HL-60 (cell line): ENCODE measurements around the gene SLC2A9.

ENCODE experiments used
- DNase-seq, 2 experiments: peaks; one replicate each; pipeline ENCODE4 v3.0.0-alpha.2; 2010 to 2020; ENCODE audit warnings: low read depth in 1 of 2, low spot score in 1 of 2
- H3K27ac ChIP-seq: fragments of 250-450 bp; sonication (Bioruptor Pico); replicated peaks from 2 replicates; pipeline ENCODE4 v1.5.1; 2020; ENCODE audit warnings: mild to moderate bottlenecking, moderate library complexity
- H3K27me3 ChIP-seq: fragments of 250-450 bp; sonication (Bioruptor Pico); 2 replicates; pipeline ENCODE4 v1.5.1; 2021; ENCODE audit warnings: mild to moderate bottlenecking, moderate library complexity; ENCODE audit not compliant: insufficient read depth, poor library complexity, severe bottlenecking
- H3K4me3 ChIP-seq: replicated peaks from 2 replicates; pipeline ENCODE4 v1.5.1; 2011; ENCODE audit warnings: mild to moderate bottlenecking, control low read depth, low read length; ENCODE audit not compliant: insufficient read depth
- CTCF ChIP-seq: IDR thresholded peaks from one replicate; pipeline ENCODE4 v1.5.1; 2011; ENCODE audit warnings: low read length, control low read depth, inconsistent platforms; ENCODE audit not compliant: insufficient read depth
- GABPA ChIP-seq: IDR thresholded peaks from 2 replicates; pipeline ENCODE4 v1.6.1; 2012; ENCODE audit warnings: low read depth
- POLR2AphosphoS5 ChIP-seq: IDR thresholded peaks from 2 replicates; pipeline ENCODE4 v1.6.1; 2012; ENCODE audit warnings: low read depth
- SPI1 ChIP-seq: IDR thresholded peaks from 2 replicates; pipeline ENCODE4 v1.6.1; 2012; ENCODE audit warnings: low read depth, mild to moderate bottlenecking, borderline replicate concordance
- TF ChIP-seq, protein P1 (sequence below): IDR thresholded peaks from 2 replicates; pipeline ENCODE4 v1.6.1; 2012; ENCODE audit warnings: low read depth; ENCODE audit not compliant: insufficient replicate concordance

The SLC2A9 gene

DNA sequence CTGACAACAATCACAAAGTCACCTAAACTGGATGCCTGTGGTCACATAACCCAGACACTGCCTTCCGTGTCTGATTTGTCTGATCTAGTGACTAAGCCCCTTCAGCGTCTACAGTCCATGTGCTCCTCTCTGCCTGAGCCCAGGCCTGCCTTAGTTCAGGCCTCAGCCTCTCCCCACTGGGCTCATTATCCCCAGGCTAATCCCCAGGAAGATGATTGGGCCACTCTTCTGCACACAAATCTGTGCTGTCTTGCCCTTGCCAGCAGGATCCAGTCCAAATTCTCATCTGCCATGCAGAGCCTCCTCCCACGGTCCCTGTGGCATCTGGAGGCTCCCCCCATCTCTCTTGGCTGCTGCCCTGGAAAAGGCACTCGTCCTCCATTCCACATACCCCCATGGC, 96.5 kb downstream of the SLC2A9 start:
- DNase-seq: no peak
- H3K4me3 ChIP-seq: no peak overlapping the region
- TF ChIP-seq CTCF (no peak), SPI1 (no peak), GABPA (no peak), POLR2AphosphoS5 (no peak)
- TF ChIP-seq, protein P1, sequence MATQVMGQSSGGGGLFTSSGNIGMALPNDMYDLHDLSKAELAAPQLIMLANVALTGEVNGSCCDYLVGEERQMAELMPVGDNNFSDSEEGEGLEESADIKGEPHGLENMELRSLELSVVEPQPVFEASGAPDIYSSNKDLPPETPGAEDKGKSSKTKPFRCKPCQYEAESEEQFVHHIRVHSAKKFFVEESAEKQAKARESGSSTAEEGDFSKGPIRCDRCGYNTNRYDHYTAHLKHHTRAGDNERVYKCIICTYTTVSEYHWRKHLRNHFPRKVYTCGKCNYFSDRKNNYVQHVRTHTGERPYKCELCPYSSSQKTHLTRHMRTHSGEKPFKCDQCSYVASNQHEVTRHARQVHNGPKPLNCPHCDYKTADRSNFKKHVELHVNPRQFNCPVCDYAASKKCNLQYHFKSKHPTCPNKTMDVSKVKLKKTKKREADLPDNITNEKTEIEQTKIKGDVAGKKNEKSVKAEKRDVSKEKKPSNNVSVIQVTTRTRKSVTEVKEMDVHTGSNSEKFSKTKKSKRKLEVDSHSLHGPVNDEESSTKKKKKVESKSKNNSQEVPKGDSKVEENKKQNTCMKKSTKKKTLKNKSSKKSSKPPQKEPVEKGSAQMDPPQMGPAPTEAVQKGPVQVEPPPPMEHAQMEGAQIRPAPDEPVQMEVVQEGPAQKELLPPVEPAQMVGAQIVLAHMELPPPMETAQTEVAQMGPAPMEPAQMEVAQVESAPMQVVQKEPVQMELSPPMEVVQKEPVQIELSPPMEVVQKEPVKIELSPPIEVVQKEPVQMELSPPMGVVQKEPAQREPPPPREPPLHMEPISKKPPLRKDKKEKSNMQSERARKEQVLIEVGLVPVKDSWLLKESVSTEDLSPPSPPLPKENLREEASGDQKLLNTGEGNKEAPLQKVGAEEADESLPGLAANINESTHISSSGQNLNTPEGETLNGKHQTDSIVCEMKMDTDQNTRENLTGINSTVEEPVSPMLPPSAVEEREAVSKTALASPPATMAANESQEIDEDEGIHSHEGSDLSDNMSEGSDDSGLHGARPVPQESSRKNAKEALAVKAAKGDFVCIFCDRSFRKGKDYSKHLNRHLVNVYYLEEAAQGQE: no peak
- no peak overlapping the region for H3K27ac ChIP-seq
- no peaks in the 10 kb centered on the region for H3K27me3 ChIP-seq

- no peak for DNase-seq
- H3K27ac ChIP-seq: no peak overlapping the region
- no peak overlapping the region for H3K4me3 ChIP-seq
- TF ChIP-seq GABPA: no peak
- TF ChIP-seq, protein P1: no peak
- TF ChIP-seq SPI1: no peak
- TF ChIP-seq CTCF: no peak
- TF ChIP-seq POLR2AphosphoS5: no peak
- H3K27me3 ChIP-seq: no peaks in the 10 kb centered on the region
Measured at GRCh38 chr4:9923195-9923812, 98.0 kb downstream of the SLC2A9 start.

DNA sequence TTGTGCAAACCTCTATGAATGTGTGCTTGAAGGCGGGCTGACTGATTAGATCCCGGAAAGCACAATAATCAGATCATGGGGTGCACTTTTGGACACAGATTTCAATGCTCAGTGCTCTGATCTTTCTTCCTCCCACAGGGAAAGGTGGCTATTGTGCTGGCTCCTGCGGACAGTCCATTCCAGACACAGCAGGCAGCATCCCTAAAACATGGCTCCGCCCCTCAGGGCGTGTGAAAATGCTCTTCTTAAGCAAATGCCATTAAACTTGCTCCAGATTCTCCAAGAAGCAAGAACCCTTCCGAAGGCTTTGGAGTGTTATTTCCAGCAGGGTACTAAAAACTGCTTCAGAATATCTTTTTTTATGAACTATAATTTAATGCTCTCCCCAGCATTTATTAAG, 100.0 kb downstream of the SLC2A9 start:
- Histone ChIP-seq H3K27me3 (no peaks in the 10 kb centered on the region), H3K27ac (no peak overlapping the region), H3K4me3 (no peak overlapping the region)
- TF ChIP-seq GABPA (no peak), POLR2AphosphoS5 (no peak), SPI1 (no peak), CTCF (no peak)
- TF ChIP-seq, protein P1: no peak
- DNase-seq: no peak
